ENCODE data around the gene CTDNEP1.

The CTDNEP1 gene

GRCh38 chr17:7260151-7260550, 8.6 kb upstream of the CTDNEP1 start:
- no peak for TF ChIP-seq ZFX (IDR thresholded peaks at IDR 0.05)
- TF ChIP-seq CTCF (conservative IDR thresholded peaks at IDR 0.05), result no peak
- peak overlapping the region; percentile 99 for H3K27ac ChIP-seq

GRCh38 chr17:7259555-7259889, 8.0 kb upstream of the CTDNEP1 start:
- no peak for TF ChIP-seq CTCF (conservative IDR thresholded peaks at IDR 0.05)

GRCh38 chr17:7258731-7259554, 7.4 kb upstream of the CTDNEP1 start:
- TF ChIP-seq ZFX (IDR thresholded peaks at IDR 0.05) (no peak), CTCF (conservative IDR thresholded peaks at IDR 0.05) (no peak)
- H3K27ac ChIP-seq, result no peak overlapping the region

More at GRCh38 chr17:7259555-7259889, 8.0 kb upstream of the CTDNEP1 start:
- H3K27ac ChIP-seq, result no peak overlapping the region

GRCh38 chr17:7256766-7257456, 5.4 kb upstream of the CTDNEP1 start:
- TF ChIP-seq ZFX (IDR thresholded peaks at IDR 0.05) (no peak), CTCF (conservative IDR thresholded peaks at IDR 0.05) (no peak)
- H3K27ac ChIP-seq, result no peak overlapping the region

GRCh38 chr17:7254511-7254910, 3.0 kb upstream of the CTDNEP1 start:
- peak overlapping the region; percentile 87 for H3K27ac ChIP-seq
- TF ChIP-seq CTCF (conservative IDR thresholded peaks at IDR 0.05) (no peak), ZFX (IDR thresholded peaks at IDR 0.05) (no peak)

GRCh38 chr17:7253082-7253481, 1.5 kb upstream of the CTDNEP1 start:
- TF ChIP-seq CTCF (conservative IDR thresholded peaks at IDR 0.05) (no peak), ZFX (IDR thresholded peaks at IDR 0.05) (no peak)
- peak overlapping the region; percentile 87 for H3K27ac ChIP-seq
